H1 (cell line): ENCODE results near the gene E2F3. TPM values are rescaled to one million over a fixed set of nuclear protein-coding genes. Genes with fewer than 3 reads are reported as not detected.

Experiments used
- CTCF ChIA-PET: fragments of 300-600 bp; sonication (Branson Sonifier 250); formaldehyde crosslinking; loops from one replicate; lab custom pipeline; 2021; ENCODE audit not compliant: partially characterized antibody; lab: Charles Lee
- POLR2A ChIA-PET: fragments of 300-600 bp; sonication (Branson Sonifier 250); formaldehyde crosslinking; loops from one replicate; lab custom pipeline; 2021; ENCODE audit warnings: inconsistent platforms; ENCODE audit not compliant: partially characterized antibody; lab: Charles Lee
- DNase-seq, 2 experiments: peaks; one replicate each; pipeline versions ENCODE4 v3.0.0 to v3.0.0-alpha.2; 2010 to 2022; ENCODE audit warnings: low spot score in 2 of 2, low read depth in 1 of 2, mixed read lengths in 1 of 2
- FAIRE-seq: peaks from 2 replicates; lab custom pipeline; 2011; peaks lifted over from hg19 to GRCh38; lab: Jason Lieb, UNC
- H2AFZ ChIP-seq: 2 replicates; pipeline ENCODE4 v1.8.1; 2012; ENCODE audit warnings: low read length, inconsistent platforms
- H2AK5ac ChIP-seq: 2 replicates; pipeline ENCODE4 v1.6.1; 2013; ENCODE audit warnings: low read depth, low read length
- H2BK120ac ChIP-seq: replicated peaks from 2 replicates; pipeline ENCODE3; 2013; ENCODE audit warnings: low read depth, low read length, inconsistent platforms
- H2BK12ac ChIP-seq: 2 replicates; pipeline ENCODE4 v1.6.1; 2013; ENCODE audit warnings: low read depth, low read length
- H2BK15ac ChIP-seq: 2 replicates; pipeline ENCODE4 v1.6.1; 2013; ENCODE audit warnings: low read length
- H2BK20ac ChIP-seq: 2 replicates; pipeline ENCODE4 v1.6.1; 2013; ENCODE audit warnings: low read length
- H2BK5ac ChIP-seq: 2 replicates; pipeline ENCODE4 v1.6.1; 2013; ENCODE audit warnings: low read depth, low read length
- H3K14ac ChIP-seq: 2 replicates; pipeline ENCODE4 v1.6.1; 2013; ENCODE audit warnings: inconsistent platforms; ENCODE audit not compliant: insufficient read length
- H3K18ac ChIP-seq: 2 replicates; pipeline ENCODE4 v1.6.1; 2013; ENCODE audit warnings: low read length; ENCODE audit errors: extremely low read depth
- H3K23ac ChIP-seq: 2 replicates; pipeline ENCODE4 v1.6.1; 2013; ENCODE audit warnings: inconsistent platforms; ENCODE audit not compliant: insufficient read length
- H3K23me2 ChIP-seq: 2 replicates; pipeline ENCODE4 v1.6.1; 2013; ENCODE audit warnings: low read depth, low read length
- H3K27ac ChIP-seq: 2 replicates; pipeline ENCODE4 v1.6.1; 2011; ENCODE audit warnings: low read depth, low read length, inconsistent platforms
- H3K27me3 ChIP-seq, 4 experiments: replicated peaks in 1 of 4; 1 replicate in 1 of 4; 2 replicates in 3 of 4; pipeline versions ENCODE4 v1.6.1 to v1.8.1; 2011 to 2013; ENCODE audit warnings: low read length in 3 of 4, mild to moderate bottlenecking in 3 of 4, inconsistent platforms in 2 of 4, mixed read lengths in 2 of 4, moderate library complexity in 1 of 4; ENCODE audit not compliant: control insufficient read depth in 3 of 4, insufficient read depth in 3 of 4; ENCODE audit errors: extremely low read depth in 1 of 4
- H3K36me3 ChIP-seq, 4 experiments: 2 replicates each; pipeline versions ENCODE4 v1.6.1 to v1.8.1; 2011 to 2013; ENCODE audit warnings: mild to moderate bottlenecking in 4 of 4, low read length in 3 of 4, moderate library complexity in 2 of 4, control low read depth in 1 of 4, inconsistent platforms in 1 of 4; ENCODE audit not compliant: insufficient read depth in 4 of 4, control insufficient read depth in 2 of 4
- H3K4ac ChIP-seq: replicated peaks from 2 replicates; pipeline ENCODE3; 2013; ENCODE audit warnings: low read length, low read depth, mixed read lengths, inconsistent platforms; ENCODE audit not compliant: insufficient read length
- H3K4me1 ChIP-seq, 4 experiments: replicated peaks in 1 of 4; 1 replicate in 1 of 4; 2 replicates in 3 of 4; pipeline versions ENCODE4 v1.6.1 to v1.8.1; 2011 to 2013; ENCODE audit warnings: low read length in 3 of 4, inconsistent platforms in 2 of 4, mixed read lengths in 1 of 4; ENCODE audit not compliant: insufficient read depth in 4 of 4, control insufficient read depth in 3 of 4
- H3K4me2 ChIP-seq, 2 experiments: 2 replicates each; pipeline versions ENCODE4 v1.6.1 to v1.8.1; 2011 to 2013; ENCODE audit warnings: low read depth in 2 of 2, low read length in 2 of 2, control low read depth in 1 of 2, inconsistent platforms in 1 of 2, mild to moderate bottlenecking in 1 of 2; ENCODE audit not compliant: insufficient read depth in 1 of 2
- H3K4me3 ChIP-seq, 4 experiments: fragments of 200-600, 300-600 bp in 1 of 4; sonication (generic), shearing (Covaris generic), sonication (Bioruptor Twin) in 1 of 4; 2 replicates each; pipeline versions ENCODE4 v1.5.1 to v1.8.1; 2011 to 2016; ENCODE audit warnings: low read length in 4 of 4, low read depth in 3 of 4, control low read depth in 2 of 4, inconsistent platforms in 2 of 4, mild to moderate bottlenecking in 2 of 4, mixed read lengths in 1 of 4, moderate library complexity in 1 of 4; ENCODE audit not compliant: insufficient read depth in 2 of 4; ENCODE audit errors: extremely low read depth in 1 of 4
- H3K56ac ChIP-seq: replicated peaks from 2 replicates; pipeline ENCODE3; 2013; ENCODE audit warnings: low read depth, mild to moderate bottlenecking, mixed read lengths, low read length, inconsistent platforms; ENCODE audit not compliant: insufficient read length
- H3K79me1 ChIP-seq: 2 replicates; pipeline ENCODE4 v1.6.1; 2013; ENCODE audit warnings: low read depth, low read length, control low read depth
- H3K79me2 ChIP-seq, 2 experiments: 2 replicates each; pipeline versions ENCODE4 v1.6.1 to v1.8.1; 2012 to 2013; ENCODE audit warnings: low read length in 2 of 2, mild to moderate bottlenecking in 2 of 2, inconsistent platforms in 1 of 2; ENCODE audit not compliant: insufficient read depth in 2 of 2, control insufficient read depth in 1 of 2
- H3K9ac ChIP-seq, 4 experiments: replicated peaks in 1 of 4; 1 replicate in 1 of 4; 2 replicates in 3 of 4; pipeline versions ENCODE4 v1.6.1 to v1.8.1; 2011 to 2013; ENCODE audit warnings: low read depth in 3 of 4, low read length in 3 of 4, control low read depth in 2 of 4, mild to moderate bottlenecking in 2 of 4, moderate library complexity in 2 of 4, inconsistent platforms in 1 of 4; ENCODE audit errors: extremely low read depth in 1 of 4
- H3K9me3 ChIP-seq, 2 experiments: 2 replicates each; pipeline versions ENCODE4 v1.6.1 to v1.8.1; 2012 to 2013; ENCODE audit warnings: mild to moderate bottlenecking in 2 of 2, moderate library complexity in 2 of 2, control low read depth in 1 of 2, inconsistent platforms in 1 of 2, low read depth in 1 of 2, low read length in 1 of 2, mixed read lengths in 1 of 2; ENCODE audit not compliant: insufficient read depth in 2 of 2
- H4K20me1 ChIP-seq, 2 experiments: replicated peaks in 1 of 2; 2 replicates each; pipeline versions ENCODE3 to v1.8.1; 2011 to 2013; ENCODE audit warnings: inconsistent platforms in 2 of 2, low read length in 2 of 2, mild to moderate bottlenecking in 1 of 2; ENCODE audit not compliant: insufficient read depth in 2 of 2, control insufficient read depth in 1 of 2
- H4K5ac ChIP-seq: 2 replicates; pipeline ENCODE4 v1.6.1; 2013; ENCODE audit warnings: low read length, low read depth, mixed read lengths, inconsistent platforms; ENCODE audit not compliant: insufficient read length
- H4K8ac ChIP-seq: 2 replicates; pipeline ENCODE4 v1.8.0; 2013; ENCODE audit warnings: mild to moderate bottlenecking, moderate library complexity, low read length, inconsistent platforms; ENCODE audit not compliant: insufficient read depth; ENCODE audit errors: extremely low read depth
- H4K91ac ChIP-seq: replicated peaks from 2 replicates; pipeline ENCODE3; 2013; ENCODE audit warnings: low read length, mixed read lengths, inconsistent platforms; ENCODE audit not compliant: insufficient read length
- EP300 ChIP-seq, 2 experiments: IDR thresholded peaks; 1 replicate in 1 of 2; 2 replicates in 1 of 2; pipeline ENCODE4 v1.6.1; 2011 to 2012; ENCODE audit warnings: low read depth in 2 of 2, low read length in 2 of 2, mild to moderate bottlenecking in 2 of 2, borderline replicate concordance in 1 of 2, inconsistent platforms in 1 of 2, moderate library complexity in 1 of 2
- WGBS, 2 experiments: shearing (Covaris generic) in 1 of 2; methylation state at CpG; one replicate each; pipeline versions ENCODE4 v1.1.6 to v1.1.7; 2013 to 2015; ENCODE audit warnings: low lambda C conversion rate in 2 of 2, mixed read lengths in 2 of 2, inconsistent platforms in 1 of 2, low coverage in 1 of 2, missing lambda C conversion rate in 1 of 2; ENCODE audit not compliant: insufficient replicate concordance in 2 of 2, insufficient coverage in 1 of 2, insufficient read length in 1 of 2; ENCODE audit errors: extremely low coverage in 1 of 2, missing lambda C conversion rate in 1 of 2; 5-methylcytosine and 5-hydroxymethylcytosine counted together
- polyA plus RNA-seq, 7 experiments: library from polyadenylated mRNA; depleted of rRNA in 3 of 7; stranded (reverse) in 5 of 7; unstranded in 2 of 7; fragments of >200 nt in 5 of 7; fragments of 200-250 nt in 2 of 7; gene quantifications; 1 replicate in 5 of 7; 2 replicates in 1 of 7; 4 replicates in 1 of 7; pipeline versions ENCODE4 v1.2.1 to v1.2.3, GENCODE V29; 2011 to 2013; ENCODE audit warnings: missing spikeins in 2 of 7, mixed read lengths in 2 of 7
- total RNA-seq: library from RNA; stranded (reverse); fragmentation: NEBNext Ultra II Directional; extraction: Animal tissue kit (Norgen Biotek cat#: 25700); gene quantifications from 2 replicates; pipeline ENCODE4 v1.2.1, GENCODE V29; 2021

Gene E2F3
- total and polyA plus RNA-seq, 2 of the 8 experiments (the other 6 are each of a cell fraction or from before 2014, with no cell fraction given), result 14.9 to 42.2 TPM

DNA sequence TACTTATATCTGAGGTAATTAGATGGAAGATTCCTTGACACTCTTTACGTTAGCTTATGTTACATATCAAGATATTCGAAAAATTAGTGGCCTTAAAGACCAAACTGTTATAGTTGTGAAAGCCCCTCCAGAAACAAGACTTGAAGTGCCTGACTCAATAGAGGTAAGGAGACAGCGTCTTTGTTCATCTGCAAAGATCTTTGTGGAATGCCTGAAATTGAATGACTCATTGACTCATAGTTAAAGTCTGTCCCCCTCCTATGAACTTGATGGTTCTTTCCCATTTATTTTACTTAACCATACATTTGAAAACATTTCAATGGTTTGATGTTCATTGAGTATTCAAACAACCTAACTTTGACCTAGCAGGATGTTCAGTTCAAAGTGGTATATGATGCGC lies 85.0 kb downstream of the E2F3 start:
- H3K36me3 ChIP-seq, result peaks cover 7 to 84% (median 44%) of the 10 kb centered on the region in 4 experiments
- H4K5ac ChIP-seq, result no peak overlapping the region
- H3K4me3 ChIP-seq, result no peak overlapping the region
- no peaks in the 10 kb centered on the region for H3K9me3 ChIP-seq
- H3K9ac ChIP-seq, result no peak overlapping the region
- H3K4ac ChIP-seq, result no peak overlapping the region
- no peak overlapping the region for H3K23ac ChIP-seq
- H3K23me2 ChIP-seq, result no peaks in the 10 kb centered on the region
- H3K18ac ChIP-seq, result no peak overlapping the region
- no peak overlapping the region for H4K8ac ChIP-seq
- H2BK120ac ChIP-seq, result no peak overlapping the region
- no peak overlapping the region for H2AFZ ChIP-seq
- no peaks in the 10 kb centered on the region for H3K27me3 ChIP-seq
- 0 out of 4 replicates have a peak, but pooled peaks cover 0 to 7% of the 10 kb centered on the region in 2 experiments for H3K79me2 ChIP-seq
- no peak overlapping the region for H2AK5ac ChIP-seq
- WGBS, 2 experiments, result 96% methylated on average over 4 of the region's 4 CpGs; no CpG with 5 or more reads in 1 of the 2 experiments
- H3K79me1 ChIP-seq, result peaks cover under 1% of the 10 kb centered on the region; the same call in 1 of the 2 replicates
- no peak overlapping the region for H2BK20ac ChIP-seq
- FAIRE-seq (no peak), DNase-seq (no peak)
- ChIA-PET POLR2A (no interaction called here), CTCF (interaction anchor here (0.8 kb wide), 1 partner anchor 9 kb away, joined by 3 read pairs; no protein-coding TSS in a partner anchor)
- H4K91ac ChIP-seq, result no peak overlapping the region
- H3K4me2 ChIP-seq, result no peak overlapping the region
- no peak overlapping the region for H2BK5ac ChIP-seq
- H3K4me1 ChIP-seq, result peaks cover 0 to 4% (median 1%) of the 10 kb centered on the region in 4 experiments; a peak in 2 of 7 replicates
- H2BK15ac ChIP-seq, result no peak overlapping the region
- no peaks in the 10 kb centered on the region for H4K20me1 ChIP-seq
- H3K27ac ChIP-seq, result no peak overlapping the region
- no peak overlapping the region for H3K56ac ChIP-seq
- no peak overlapping the region for H3K14ac ChIP-seq
- H2BK12ac ChIP-seq, result no peak overlapping the region
- no peak for TF ChIP-seq EP300 (IDR thresholded peaks at IDR 0.05; ENCODE audit: borderline replicate concordance in 1 of 2, low read depth in 2 of 2, low read length in 2 of 2)
